ENCODE measurements around the gene CPA2.
"Not testable (repeated sequence)": the region's sequence is repeated elsewhere in the genome, so short reads cannot be mapped to it uniquely, and the experiment has no call there.

The CPA2 gene

DNA sequence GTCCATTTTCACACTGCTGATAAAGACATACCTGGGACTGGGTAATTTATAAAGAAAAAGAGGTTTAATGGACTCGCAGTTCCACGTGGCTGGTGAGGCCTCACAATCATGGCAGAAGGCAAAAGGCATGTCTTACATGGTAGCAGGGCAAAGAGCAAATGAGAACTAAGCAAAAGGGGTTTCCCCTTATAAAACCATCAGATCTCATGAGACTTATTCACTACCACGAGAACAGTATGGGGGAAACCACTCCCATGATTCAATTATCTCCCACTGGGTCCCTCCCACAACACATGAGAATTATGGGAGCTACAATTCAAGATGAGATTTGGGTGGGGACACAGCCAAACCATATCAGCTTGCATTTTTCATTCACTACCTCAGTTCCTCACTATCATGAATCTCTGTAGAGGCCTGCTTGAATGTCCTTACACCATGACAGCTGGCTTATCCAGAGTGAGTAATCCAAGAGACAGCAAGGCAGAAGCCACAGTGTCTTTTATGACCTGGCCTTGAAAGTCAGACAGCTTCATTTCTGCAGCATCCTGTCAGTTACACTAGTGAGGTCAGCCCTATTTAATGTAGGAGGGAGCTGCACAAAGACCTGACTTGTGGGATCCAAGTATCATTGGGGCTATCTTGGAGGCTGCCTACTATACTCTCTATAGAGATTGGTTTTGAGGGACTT lies 55.0 kb downstream of the CPA2 start:
- not testable (repeated sequence) for FAIRE-seq

DNA sequence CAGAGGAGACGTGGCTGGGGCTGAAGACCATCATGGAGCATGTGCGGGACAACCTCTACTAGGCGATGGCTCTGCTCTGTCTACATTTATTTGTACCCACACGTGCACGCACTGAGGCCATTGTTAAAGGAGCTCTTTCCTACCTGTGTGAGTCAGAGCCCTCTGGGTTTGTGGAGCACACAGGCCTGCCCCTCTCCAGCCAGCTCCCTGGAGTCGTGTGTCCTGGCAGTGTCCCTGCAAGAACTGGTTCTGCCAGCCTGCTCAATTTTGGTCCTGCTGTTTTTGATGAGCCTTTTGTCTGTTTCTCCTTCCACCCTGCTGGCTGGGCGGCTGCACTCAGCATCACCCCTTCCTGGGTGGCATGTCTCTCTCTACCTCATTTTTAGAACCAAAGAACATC lies 56.0 kb downstream of the CPA2 start:
- FAIRE-seq = no peak

DNA sequence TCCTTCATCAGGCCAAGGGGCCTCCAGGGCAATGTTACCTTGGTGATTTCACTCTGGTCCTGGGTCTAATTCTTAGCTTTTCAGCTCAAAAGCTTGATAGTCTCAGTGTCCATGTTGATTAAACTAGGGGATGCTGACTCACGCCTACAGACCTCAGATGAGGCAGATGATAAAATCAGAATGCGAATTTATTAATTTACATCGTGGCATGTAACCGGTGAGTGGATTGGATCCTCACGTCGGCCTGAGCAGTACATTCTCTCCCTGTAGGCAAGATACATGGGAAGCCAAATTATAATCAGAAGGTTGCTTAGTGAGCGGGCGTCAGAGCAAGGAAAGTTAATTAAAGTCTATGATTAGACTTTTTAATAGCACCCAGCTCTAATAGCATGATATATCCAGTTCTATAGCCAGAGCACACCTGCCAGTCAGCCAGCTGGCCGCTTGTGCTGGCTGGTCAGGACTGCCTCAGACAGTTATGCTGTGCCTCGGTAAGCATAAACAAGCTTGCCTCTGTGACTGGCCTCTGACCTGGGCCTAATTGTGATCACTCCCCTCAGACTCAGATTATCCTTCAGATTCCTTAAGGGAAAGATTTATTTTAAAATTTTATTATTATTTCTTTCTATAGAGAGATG lies 57.8 kb downstream of the CPA2 start:
- no peak for FAIRE-seq

DNA sequence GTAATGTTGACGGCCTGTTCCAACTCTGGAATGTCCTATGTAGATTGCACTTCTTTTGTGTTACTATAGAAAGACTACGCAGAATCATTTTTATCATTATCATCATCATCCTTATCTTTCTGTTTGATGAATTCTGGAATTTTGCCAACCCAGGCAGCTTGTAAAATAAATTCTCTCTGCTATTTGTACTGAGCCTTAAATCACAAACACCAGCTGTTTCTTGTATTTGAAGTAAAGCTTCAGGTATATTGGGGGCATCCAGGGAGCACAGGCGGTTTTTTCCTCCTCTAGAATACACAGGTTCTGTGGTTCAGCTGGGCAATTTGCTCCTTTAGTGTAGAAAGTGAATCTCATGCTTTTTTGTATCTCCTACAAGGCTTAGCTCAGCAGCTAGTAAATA lies 63.0 kb downstream of the CPA2 start:
- no peak for FAIRE-seq

DNA sequence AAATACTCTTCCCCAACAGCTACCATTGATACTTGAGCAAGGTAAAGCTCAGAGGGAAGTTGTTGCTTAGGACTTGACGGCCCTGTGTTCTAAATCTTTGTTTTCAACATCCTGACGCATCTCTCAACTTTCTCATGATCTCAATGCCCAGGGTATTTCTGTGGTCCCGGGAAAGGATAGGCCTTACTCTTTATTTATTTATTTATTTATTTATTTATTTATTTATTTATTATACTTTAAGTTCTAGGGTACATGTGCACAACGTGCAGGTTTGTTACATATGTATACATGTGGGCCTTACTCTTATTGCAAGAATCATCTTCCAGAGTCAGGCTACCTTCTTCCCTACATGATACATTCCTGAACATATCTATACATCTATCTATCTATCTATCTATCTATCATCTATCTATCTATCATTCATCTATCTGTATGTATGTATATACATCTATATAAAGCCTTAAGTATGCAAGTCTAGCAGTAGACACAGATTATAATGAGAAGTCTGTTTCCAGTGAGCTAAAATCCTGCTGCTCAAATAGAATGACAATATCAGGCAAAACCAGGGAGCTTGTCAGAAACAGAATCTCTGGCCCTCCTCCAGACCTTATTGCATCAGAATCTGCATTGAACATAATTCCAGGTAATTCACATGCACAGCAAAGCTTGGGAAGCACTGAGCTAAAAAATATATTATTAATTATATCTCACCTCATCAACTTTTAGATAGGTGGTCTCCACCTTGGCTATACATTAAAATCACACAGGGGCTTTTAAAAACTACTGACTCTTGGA lies 65.8 kb downstream of the CPA2 start:
- FAIRE-seq = no peak

DNA sequence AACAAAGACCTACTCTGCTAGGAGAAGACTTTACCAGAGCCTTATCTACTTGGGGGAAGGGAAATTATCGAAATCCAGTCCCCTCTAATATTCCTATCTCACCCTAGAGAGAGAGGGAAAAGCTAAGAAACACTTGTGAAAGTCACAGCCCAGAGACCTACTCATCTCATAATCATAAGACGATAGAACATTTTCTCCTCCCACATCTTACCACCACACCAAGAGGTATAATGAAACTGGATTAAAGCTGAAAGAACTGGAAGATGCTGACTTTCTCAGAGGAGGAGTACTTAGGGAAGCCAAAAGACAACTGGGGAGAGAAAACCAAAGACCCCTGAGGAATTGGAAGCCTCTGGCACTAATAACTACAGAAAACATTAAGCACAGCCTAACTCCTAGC lies 67.2 kb downstream of the CPA2 start:
- FAIRE-seq = no peak

DNA sequence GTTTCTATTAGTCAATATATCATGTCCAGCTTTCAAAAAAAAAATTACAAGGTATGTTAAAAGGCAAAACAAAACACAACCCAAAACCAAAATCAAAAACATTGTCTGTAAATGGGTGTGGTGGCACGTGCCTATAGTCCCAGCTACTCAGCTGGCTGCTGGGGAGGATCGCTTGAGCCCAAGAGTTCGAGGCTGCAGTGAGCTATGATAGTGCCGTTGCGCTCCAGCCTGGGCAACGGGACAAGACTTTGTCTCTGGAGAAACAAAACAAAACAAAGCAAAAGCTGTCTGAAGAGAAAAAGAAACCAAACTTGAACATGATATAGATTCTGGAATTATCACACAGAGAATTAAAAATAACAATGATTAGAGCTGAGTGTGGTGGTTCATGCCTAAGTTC lies 67.6 kb downstream of the CPA2 start:
- FAIRE-seq = no peak

- FAIRE-seq = no peak
Observed at GRCh38 chr7:130337410-130337971, 70.8 kb downstream of the CPA2 start.

GRCh38 chr7:130338233-130338632 lies 71.6 kb downstream of the CPA2 start:
- FAIRE-seq = no peak

Measured in G401.6 (cell line).